Mesenteric fat pad (tissue), 1 donor: Measurements from ENCODE around the gene HADHA. TPM values are rescaled to one million over a fixed set of nuclear protein-coding genes. Genes with fewer than 3 reads are reported as not detected.

Experiments
- DNase-seq: peaks from one replicate; pipeline ENCODE4 v3.0.0-alpha.2; 2020; ENCODE audit warnings: low spot score
- total RNA-seq: library from RNA; stranded (reverse); fragmentation: NEBNext Ultra II Directional; extraction: Animal tissue kit (Norgen Biotek cat#: 25700); gene quantifications from one replicate; pipeline ENCODE4 v1.2.1, GENCODE V29; 2021
- donor health status: DM: yes; HTN: yes; CAD: no.

Gene HADHA
- total RNA-seq, 1 donor from 2014 or later = 220 TPM

DNA sequence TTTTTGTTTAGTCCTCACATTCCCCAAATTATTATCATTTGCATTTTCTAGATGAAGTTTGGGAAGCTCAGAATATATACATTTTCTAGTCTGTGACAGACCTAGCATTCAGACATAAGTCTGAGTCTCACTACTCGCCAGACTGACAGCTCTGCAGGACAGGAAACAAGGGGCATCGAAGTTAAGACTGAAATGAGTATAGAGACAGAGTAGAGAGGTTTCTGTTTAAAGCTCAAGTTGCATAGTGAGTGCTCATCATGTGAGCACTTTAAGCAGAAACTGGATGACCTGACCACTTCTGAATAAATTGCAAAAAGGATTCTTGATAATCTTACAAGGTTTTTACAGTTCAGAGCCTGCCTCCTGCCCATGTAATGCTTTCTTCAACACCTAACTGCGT lies 1.4 kb upstream of the HADHA start:
- DNase-seq = no peak

DNA sequence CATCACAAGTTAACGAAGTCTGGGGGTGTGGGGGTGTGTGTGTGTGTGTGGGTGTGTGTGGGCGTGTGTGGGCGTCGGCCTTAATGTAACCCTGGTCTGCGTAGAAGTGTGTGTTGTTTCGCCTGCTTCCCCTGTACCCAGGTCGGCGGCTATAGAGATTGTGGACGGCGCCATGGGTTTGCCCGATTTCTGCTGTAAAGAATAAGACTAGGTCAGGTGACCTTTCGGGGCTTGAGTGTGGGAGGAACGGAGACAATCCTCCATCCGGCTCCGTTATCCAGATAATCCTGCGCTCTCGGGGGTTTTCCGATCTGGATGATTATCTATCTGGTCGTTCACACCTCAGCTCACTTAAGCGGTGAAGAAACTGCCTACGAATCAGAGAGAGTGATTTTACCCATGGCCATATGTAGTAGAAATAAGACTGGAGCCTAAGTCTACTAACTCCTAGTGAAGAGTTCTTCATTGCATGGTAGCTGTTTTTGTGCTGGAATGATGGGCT lies 850 bp upstream of the HADHA start:
- no peak for DNase-seq

DNA sequence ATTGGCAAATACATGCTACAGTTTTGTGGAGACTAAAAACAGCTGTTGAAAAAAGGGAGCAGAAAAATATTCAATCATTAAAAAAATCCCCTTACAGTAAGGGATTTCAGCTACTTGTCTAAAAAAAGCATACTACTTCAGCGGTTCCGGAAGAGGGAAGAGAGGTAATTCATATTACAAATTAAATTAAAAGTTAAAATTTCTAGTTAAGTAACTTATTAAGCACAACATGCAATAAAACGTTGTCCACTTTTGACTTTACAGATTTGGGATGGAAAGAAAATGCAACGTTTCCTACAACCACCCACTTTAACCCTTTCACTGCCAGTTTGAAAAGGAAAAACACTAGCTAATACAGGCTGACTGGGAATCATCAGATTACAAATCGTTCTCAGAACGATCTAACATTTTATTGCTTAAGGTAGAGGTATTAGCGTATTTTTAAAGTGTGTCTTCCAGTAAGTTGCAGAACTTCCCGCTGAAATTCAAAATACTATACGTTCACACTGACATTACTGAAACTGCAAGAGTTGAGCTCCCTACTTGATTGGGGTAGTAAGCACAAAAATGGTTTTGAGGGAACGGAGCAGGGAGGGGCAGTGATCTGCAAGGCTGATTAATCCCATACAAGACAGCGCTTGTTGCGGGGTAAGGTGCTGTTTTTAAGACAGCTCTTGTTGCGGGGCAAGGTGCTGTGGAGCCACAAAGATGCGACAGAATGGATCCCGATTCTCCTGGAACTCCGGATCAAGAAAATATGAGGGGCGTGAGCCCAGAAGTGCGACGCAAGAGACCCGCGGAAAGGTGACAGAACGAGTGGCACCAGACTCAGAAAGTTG lies 743 bp downstream of the HADHA start:
- no peak for DNase-seq

- DNase-seq = no peak
Measured at GRCh38 chr2:26241928-26242436, 2.5 kb downstream of the HADHA start.

- no peak for DNase-seq
Measured at GRCh38 chr2:26238311-26238958, 6.0 kb downstream of the HADHA start.

DNA sequence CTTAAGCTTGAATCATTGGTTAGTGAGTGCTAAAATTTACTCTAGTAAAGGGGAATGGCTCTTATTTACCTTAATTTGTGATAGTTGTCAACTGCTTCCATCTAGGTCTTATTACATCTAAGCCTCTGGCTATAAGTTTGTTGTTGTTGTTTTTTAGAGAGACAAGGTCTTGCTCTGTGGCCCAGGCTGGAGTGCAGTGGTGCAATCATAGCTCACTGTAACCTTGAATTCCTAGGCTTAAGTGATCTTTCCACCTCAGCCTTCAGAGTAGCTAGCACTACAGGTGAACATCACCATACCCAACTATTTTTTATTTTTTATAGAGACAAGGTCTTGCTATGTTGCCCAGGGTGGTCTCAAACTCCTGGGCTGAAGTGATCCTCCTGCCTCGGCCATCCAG lies 6.6 kb downstream of the HADHA start:
- DNase-seq = no peak

DNA sequence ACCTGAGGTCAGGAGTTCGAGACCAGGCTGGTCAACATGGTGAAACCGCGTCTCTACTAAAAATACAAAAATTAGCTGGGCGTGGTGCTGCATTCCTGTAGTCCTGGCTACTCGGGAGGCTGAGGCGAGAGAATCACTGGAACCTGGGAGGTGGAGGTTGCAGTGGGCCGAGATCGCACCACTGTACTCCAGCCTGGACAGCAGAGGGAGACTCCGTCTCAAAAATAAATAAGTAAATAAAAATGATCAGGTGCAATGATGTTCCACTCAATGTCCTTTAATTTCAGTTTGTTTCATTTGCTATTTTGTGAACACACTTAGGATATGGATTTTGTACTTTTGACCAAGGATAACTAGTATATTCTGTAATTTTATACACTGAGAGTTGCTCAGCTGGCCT lies 9.3 kb downstream of the HADHA start:
- no peak for DNase-seq

GRCh38 chr2:26230806-26231205 lies 13.6 kb downstream of the HADHA start:
- DNase-seq = no peak

DNA sequence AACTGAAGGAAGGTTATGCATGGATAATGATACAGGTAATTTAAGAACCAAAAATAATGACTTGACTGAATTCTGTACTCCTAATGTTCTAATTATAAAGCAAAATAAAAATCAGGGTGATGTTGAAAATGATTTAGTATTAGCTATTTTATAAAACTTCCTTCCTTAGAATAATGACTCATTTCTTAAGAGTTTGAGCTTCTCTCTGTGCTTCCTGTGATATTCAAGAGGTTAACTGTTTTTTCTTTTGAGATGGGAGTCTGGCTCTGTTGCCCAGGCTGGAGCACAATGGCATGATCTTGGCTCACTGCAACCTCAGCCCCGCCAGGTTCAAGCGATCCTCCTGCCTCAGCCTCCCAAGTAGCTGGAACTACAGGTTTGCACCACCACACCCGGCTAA lies 14.8 kb downstream of the HADHA start:
- no peak for DNase-seq

DNA sequence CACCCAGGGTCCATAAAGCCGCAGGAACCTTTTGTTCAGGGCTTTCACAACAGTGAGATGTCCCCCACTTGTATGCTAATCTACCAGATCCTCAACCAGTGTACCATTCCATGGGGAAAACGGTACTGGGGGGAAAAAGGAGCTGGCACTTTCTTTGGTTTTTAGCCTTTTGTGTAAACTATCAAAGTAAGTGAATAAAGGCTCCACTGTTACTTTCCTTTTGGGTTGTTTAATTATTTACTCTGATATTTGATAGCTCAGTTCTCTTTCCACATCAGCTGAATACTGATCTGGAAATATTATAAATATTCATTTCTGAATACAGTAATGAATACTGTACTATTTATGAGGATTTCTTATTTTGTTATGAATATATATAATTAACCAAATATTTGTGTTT lies 20.3 kb downstream of the HADHA start:
- no peak for DNase-seq

DNA sequence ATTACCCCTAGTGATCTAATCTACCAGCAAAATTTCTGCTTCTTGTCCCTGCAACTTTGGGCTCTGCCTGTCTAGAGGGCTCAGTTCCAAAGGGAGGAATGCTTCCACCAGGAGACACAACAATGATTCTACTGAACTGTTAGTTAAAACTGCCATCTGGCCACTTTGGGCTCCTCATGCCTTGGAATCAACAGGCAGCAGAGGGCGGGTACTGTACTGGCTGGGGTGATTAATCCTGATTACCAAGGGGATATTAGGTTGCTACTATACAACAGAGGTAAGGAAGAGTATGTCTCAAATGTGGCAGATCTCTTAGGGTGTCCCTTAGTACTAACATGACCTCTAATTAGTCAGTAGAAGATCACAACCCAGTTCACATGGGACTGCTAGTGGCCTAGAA lies 21.4 kb downstream of the HADHA start:
- DNase-seq = no peak

- no peak for DNase-seq
Measured at GRCh38 chr2:26217720-26218119, 26.7 kb downstream of the HADHA start.

GRCh38 chr2:26216587-26216986 lies 27.8 kb downstream of the HADHA start:
- no peak for DNase-seq

GRCh38 chr2:26215833-26216232 lies 28.6 kb downstream of the HADHA start:
- DNase-seq = no peak

GRCh38 chr2:26214759-26215158 lies 29.7 kb downstream of the HADHA start:
- no peak for DNase-seq

- DNase-seq = no peak
Measured at GRCh38 chr2:26212011-26212410, 32.4 kb downstream of the HADHA start.

DNA sequence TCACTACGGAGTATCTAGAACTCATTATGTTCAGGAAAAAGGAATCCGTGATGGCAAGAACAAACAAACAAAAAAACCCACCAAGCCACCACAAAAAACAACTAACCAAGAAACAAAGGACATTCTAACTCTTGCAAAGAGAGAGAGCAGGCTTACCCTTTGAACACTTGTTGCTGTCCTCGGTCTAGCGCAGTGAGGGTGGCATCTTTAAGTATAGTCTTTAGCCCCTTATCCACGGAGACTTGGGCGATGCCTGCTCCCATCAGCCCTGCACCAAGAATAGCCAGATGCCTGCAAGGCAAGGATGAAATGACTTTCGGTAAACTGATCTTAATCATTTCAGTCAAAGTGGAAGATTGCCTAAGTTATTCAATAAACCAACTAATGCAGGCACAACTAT lies 40.5 kb downstream of the HADHA start:
- no peak for DNase-seq

DNA sequence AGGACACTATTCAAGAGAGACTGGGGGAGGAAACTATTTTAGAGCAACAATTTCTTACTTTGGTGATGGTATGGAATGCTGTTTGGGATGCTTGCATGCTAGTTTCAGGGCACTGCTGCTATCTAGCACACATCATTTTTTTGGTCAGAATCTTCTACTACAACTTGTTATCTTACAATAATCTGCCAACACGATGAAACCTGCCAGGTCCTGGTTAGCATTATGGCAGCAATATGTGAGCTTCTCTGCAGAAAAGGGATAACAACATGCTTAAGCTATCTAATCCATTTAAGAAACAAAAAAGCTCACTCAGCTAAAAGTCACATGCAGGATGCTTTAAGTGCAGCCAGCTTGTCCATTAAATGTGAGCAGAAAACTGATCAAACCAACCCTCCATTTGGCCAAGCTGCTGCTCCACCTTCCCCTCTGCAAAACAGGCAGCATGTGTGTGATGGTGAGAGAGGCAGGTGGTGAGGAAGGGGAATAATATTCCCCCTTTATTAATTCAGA lies 41.4 kb downstream of the HADHA start:
- DNase-seq = peak; percentile 9

- DNase-seq = no peak
Measured at GRCh38 chr2:26197516-26197915, 46.9 kb downstream of the HADHA start.

- DNase-seq = peak; percentile 30
Measured at GRCh38 chr2:26196683-26197418, 47.6 kb downstream of the HADHA start.
